ENCODE results near the gene SMIM45.

DNA sequence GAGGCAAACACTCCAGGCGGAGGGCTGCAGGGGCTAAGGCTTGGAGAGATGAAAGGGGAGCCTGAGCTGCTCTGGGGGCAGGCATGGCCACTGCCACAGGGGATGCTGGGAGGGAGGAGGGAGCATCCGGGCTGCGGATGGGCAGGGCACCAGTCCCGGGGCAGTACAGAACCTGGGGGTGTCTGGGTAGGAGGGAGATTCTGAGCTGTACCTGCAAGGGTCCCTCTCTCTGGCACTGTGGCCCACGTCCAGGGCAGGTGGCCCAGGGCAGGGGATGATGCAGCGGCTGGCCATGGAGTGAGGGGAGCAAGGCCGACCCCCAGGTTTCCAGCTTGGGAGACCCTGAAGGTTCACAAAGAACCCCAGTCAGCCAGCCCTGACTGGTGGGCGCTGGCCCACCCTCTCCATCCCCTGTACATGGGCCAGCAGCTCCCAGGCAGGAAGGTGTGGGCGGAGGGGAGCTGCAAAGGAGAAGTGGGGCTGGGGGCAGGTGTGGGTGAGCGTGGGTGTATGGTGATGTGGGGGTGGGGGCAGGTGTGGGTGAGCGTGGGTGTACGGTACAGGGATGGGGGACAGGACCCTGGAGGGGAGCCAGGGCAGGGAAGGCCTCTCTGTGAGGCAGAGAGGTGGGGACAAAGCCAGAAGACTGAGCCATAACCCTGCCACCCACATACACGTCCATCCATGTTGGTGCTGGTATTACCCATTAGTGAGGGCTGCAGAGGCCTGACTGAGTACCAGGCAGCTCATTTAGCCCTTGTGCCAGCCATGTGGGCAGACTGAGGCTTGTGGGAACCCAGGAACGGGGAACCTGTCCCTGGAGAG lies 23.1 kb upstream of the SMIM45 start:
- TF ChIP-seq, protein P1, sequence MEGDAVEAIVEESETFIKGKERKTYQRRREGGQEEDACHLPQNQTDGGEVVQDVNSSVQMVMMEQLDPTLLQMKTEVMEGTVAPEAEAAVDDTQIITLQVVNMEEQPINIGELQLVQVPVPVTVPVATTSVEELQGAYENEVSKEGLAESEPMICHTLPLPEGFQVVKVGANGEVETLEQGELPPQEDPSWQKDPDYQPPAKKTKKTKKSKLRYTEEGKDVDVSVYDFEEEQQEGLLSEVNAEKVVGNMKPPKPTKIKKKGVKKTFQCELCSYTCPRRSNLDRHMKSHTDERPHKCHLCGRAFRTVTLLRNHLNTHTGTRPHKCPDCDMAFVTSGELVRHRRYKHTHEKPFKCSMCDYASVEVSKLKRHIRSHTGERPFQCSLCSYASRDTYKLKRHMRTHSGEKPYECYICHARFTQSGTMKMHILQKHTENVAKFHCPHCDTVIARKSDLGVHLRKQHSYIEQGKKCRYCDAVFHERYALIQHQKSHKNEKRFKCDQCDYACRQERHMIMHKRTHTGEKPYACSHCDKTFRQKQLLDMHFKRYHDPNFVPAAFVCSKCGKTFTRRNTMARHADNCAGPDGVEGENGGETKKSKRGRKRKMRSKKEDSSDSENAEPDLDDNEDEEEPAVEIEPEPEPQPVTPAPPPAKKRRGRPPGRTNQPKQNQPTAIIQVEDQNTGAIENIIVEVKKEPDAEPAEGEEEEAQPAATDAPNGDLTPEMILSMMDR (IDR thresholded peaks at IDR 0.05): no peak
- TF ChIP-seq POLR2A (IDR thresholded peaks at IDR 0.05): no peak

All from prostate gland (tissue), 2 donors.